C4-2B (cell line): ENCODE measurements around the gene PAMR1.
A peak's percentile ranks its signal among the peaks of the same experiment; 100 is the strongest.

Source experiments
- CTCF ChIP-seq: fragments of 450-650 bp; conservative IDR thresholded peaks from 2 replicates; pipeline ENCODE4 v1.5.1; 2017; ENCODE audit warnings: mild to moderate bottlenecking
- ZFX ChIP-seq: fragments of 450-650 bp; IDR thresholded peaks from 2 replicates; pipeline ENCODE4 v1.6.1; 2017

GRCh38 chr11:35554491-35555437, 29.3 kb upstream of the PAMR1 start:
- TF ChIP-seq CTCF (peak; percentile 27), ZFX (no peak)
